HEK293 (cell line): Measurements from ENCODE around the gene SUOX.
A peak's percentile ranks its signal among the peaks of the same experiment; 100 is the strongest.

Experiments used
- BCL11A ChIP-seq: fragments of 450-650 bp; formaldehyde crosslinking; IDR thresholded peaks from 2 replicates; pipeline ENCODE4 v1.5.1; 2016; ENCODE audit warnings: low read depth, missing biosample characterization, missing genetic modification characterization
- HOXC10 ChIP-seq: sonication (generic); formaldehyde crosslinking; IDR thresholded peaks from 2 replicates; pipeline ENCODE4 v1.8.1; 2023; ENCODE audit warnings: mild to moderate bottlenecking, missing genetic modification reagents
- IKZF3 ChIP-seq: fragments of 450-650 bp; IDR thresholded peaks from 2 replicates; pipeline ENCODE4 v1.5.0; 2018; ENCODE audit warnings: missing biosample characterization, mild to moderate bottlenecking, missing genetic modification characterization, moderate library complexity
- KLF8 ChIP-seq: fragments of 450-650 bp; formaldehyde crosslinking; IDR thresholded peaks from 2 replicates; pipeline ENCODE4 v1.5.1; 2016; ENCODE audit warnings: missing biosample characterization, missing genetic modification characterization
- REPIN1 ChIP-seq: fragments of 450-650 bp; formaldehyde crosslinking; IDR thresholded peaks from 2 replicates; pipeline ENCODE4 v1.5.1; 2017; ENCODE audit warnings: missing biosample characterization, missing genetic modification characterization, low read depth
- SETDB1 ChIP-seq: IDR thresholded peaks from one replicate; pipeline ENCODE4 v1.6.1; 2017; ENCODE audit warnings: mild to moderate bottlenecking, low read length, moderate library complexity, mixed read lengths; ENCODE audit not compliant: insufficient read length
- SP7 ChIP-seq: fragments of 450-650 bp; formaldehyde crosslinking; IDR thresholded peaks from 2 replicates; pipeline ENCODE4 v1.5.1; 2016; ENCODE audit warnings: missing biosample characterization, missing genetic modification characterization
- ZBTB7A ChIP-seq: fragments of 450-650 bp; formaldehyde crosslinking; IDR thresholded peaks from 2 replicates; pipeline ENCODE4 v1.5.1; 2016; ENCODE audit warnings: low read depth, missing biosample characterization, missing genetic modification characterization
- ZEB2 ChIP-seq: fragments of 450-650 bp; formaldehyde crosslinking; IDR thresholded peaks from 2 replicates; pipeline ENCODE4 v1.5.1; 2016; ENCODE audit warnings: missing biosample characterization, missing genetic modification characterization
- ZFHX2 ChIP-seq: fragments of 450-650 bp; formaldehyde crosslinking; conservative IDR thresholded peaks from 2 replicates; pipeline ENCODE4 v1.5.1; 2016; ENCODE audit warnings: missing biosample characterization, missing genetic modification characterization
- ZNF155 ChIP-seq: fragments of 450-650 bp; formaldehyde crosslinking; IDR thresholded peaks from 2 replicates; pipeline ENCODE4 v1.5.1; 2016; ENCODE audit warnings: missing biosample characterization, missing genetic modification characterization
- ZNF16 ChIP-seq: fragments of 450-650 bp; formaldehyde crosslinking; IDR thresholded peaks from 2 replicates; pipeline ENCODE4 v1.5.1; 2016; ENCODE audit warnings: low read depth, missing biosample characterization, missing genetic modification characterization
- ZNF18 ChIP-seq: fragments of 450-650 bp; formaldehyde crosslinking; IDR thresholded peaks from 2 replicates; pipeline ENCODE4 v1.5.1; 2016; ENCODE audit warnings: missing biosample characterization, missing genetic modification characterization
- ZNF239 ChIP-seq: fragments of 450-650 bp; formaldehyde crosslinking; IDR thresholded peaks from 2 replicates; pipeline ENCODE4 v1.5.1; 2016; ENCODE audit warnings: missing biosample characterization, missing genetic modification characterization
- ZNF248 ChIP-seq: fragments of 450-650 bp; formaldehyde crosslinking; IDR thresholded peaks from 2 replicates; pipeline ENCODE4 v1.5.1; 2017; ENCODE audit warnings: missing biosample characterization, missing genetic modification characterization
- ZNF335 ChIP-seq: fragments of 450-650 bp; formaldehyde crosslinking; conservative IDR thresholded peaks from 2 replicates; pipeline ENCODE4 v1.5.1; 2016; ENCODE audit warnings: missing biosample characterization, missing genetic modification characterization
- ZNF362 ChIP-seq: fragments of 450-650 bp; formaldehyde crosslinking; IDR thresholded peaks from 2 replicates; pipeline ENCODE4 v1.5.1; 2016; ENCODE audit warnings: missing biosample characterization, missing genetic modification characterization
- ZNF391 ChIP-seq: fragments of 450-650 bp; formaldehyde crosslinking; IDR thresholded peaks from 2 replicates; pipeline ENCODE4 v1.5.1; 2016; ENCODE audit warnings: low read depth, missing biosample characterization, missing genetic modification characterization, borderline replicate concordance
- ZNF416 ChIP-seq: fragments of 450-650 bp; formaldehyde crosslinking; IDR thresholded peaks from 2 replicates; pipeline ENCODE4 v1.5.1; 2016; ENCODE audit warnings: missing biosample characterization, missing genetic modification characterization
- ZNF529 ChIP-seq: fragments of 450-650 bp; formaldehyde crosslinking; IDR thresholded peaks from 2 replicates; pipeline ENCODE4 v1.5.1; 2017; ENCODE audit warnings: missing genetic modification characterization, missing biosample characterization; ENCODE audit not compliant: insufficient replicate concordance
- ZNF530 ChIP-seq: fragments of 450-650 bp; formaldehyde crosslinking; IDR thresholded peaks from 2 replicates; pipeline ENCODE4 v1.5.1; 2016; ENCODE audit warnings: low read depth, missing biosample characterization, missing genetic modification characterization
- ZNF558 ChIP-seq: fragments of 450-650 bp; formaldehyde crosslinking; IDR thresholded peaks from 2 replicates; pipeline ENCODE4 v1.5.1; 2016; ENCODE audit warnings: missing biosample characterization, missing genetic modification characterization
- ZNF561 ChIP-seq: fragments of 450-650 bp; IDR thresholded peaks from 2 replicates; pipeline ENCODE4 v1.5.1; 2018; ENCODE audit warnings: missing biosample characterization, missing genetic modification characterization, borderline replicate concordance
- ZNF600 ChIP-seq: fragments of 450-650 bp; formaldehyde crosslinking; IDR thresholded peaks from 2 replicates; pipeline ENCODE4 v1.5.1; 2016; ENCODE audit warnings: missing biosample characterization, missing genetic modification characterization
- ZNF610 ChIP-seq: fragments of 450-650 bp; formaldehyde crosslinking; IDR thresholded peaks from 2 replicates; pipeline ENCODE4 v1.5.1; 2016; ENCODE audit warnings: missing biosample characterization, missing genetic modification characterization, borderline replicate concordance
- ZNF621 ChIP-seq: fragments of 450-650 bp; formaldehyde crosslinking; IDR thresholded peaks from 2 replicates; pipeline ENCODE4 v1.5.1; 2017; ENCODE audit warnings: missing biosample characterization, missing genetic modification characterization
- ZNF623 ChIP-seq: fragments of 450-650 bp; formaldehyde crosslinking; IDR thresholded peaks from 2 replicates; pipeline ENCODE4 v1.5.1; 2016; ENCODE audit warnings: missing biosample characterization, missing genetic modification characterization
- ZNF639 ChIP-seq: fragments of 450-650 bp; formaldehyde crosslinking; IDR thresholded peaks from 2 replicates; pipeline ENCODE4 v1.5.1; 2016; ENCODE audit warnings: missing biosample characterization, missing genetic modification characterization
- ZNF785 ChIP-seq: fragments of 450-650 bp; formaldehyde crosslinking; IDR thresholded peaks from 2 replicates; pipeline ENCODE4 v1.5.1; 2016; ENCODE audit warnings: missing biosample characterization, missing genetic modification characterization
- ZSCAN30 ChIP-seq: fragments of 450-650 bp; IDR thresholded peaks from 2 replicates; pipeline ENCODE4 v1.5.1; 2018; ENCODE audit warnings: missing biosample characterization, mild to moderate bottlenecking, missing genetic modification characterization, moderate library complexity
- ZSCAN4 ChIP-seq: fragments of 450-650 bp; formaldehyde crosslinking; IDR thresholded peaks from 2 replicates; pipeline ENCODE4 v1.5.1; 2017; ENCODE audit warnings: missing biosample characterization, missing genetic modification characterization
- TF ChIP-seq, protein P1 (sequence below): fragments of 450-650 bp; formaldehyde crosslinking; IDR thresholded peaks from 2 replicates; pipeline ENCODE4 v1.5.1; 2016; ENCODE audit warnings: missing biosample characterization, missing genetic modification characterization
- TF ChIP-seq, protein P2 (sequence below): fragments of 450-650 bp; formaldehyde crosslinking; IDR thresholded peaks from 2 replicates; pipeline ENCODE4 v1.5.1; 2017; ENCODE audit warnings: missing biosample characterization, missing genetic modification characterization

Gene SUOX

DNA sequence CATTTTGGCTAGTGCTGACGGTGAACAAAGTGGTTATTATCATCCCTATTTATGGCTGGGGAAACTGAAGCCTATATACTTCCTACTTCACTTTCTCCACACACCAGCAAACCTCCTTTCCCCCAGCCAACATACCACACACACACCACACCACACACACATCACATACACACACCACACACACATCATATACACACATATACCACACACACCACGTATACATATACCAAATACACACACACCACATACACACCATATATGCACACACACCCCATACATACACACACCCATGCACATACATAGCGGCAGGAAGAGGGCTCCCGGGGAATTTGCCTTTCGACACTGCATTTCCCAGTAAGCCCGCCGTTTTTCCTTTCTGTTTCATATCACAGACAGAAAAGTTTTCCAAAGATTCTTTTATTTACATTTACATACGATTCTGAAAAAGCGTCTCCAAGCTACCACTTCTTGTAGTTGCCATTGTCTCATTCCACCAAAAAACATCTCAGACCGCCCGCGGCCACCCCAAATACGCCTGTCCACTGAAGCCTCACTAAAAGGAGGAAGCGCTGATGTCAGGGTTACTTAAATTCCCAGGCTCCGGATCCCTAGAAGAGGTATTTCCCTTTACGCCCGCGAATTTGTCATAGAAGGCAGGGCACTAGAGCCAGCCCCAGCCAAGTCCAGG is 24.0 kb upstream of the SUOX start (continued):
- TF ChIP-seq ZEB2 (tag by site-specific recombination) (no peak), SP7 (no peak), ZNF155 (tag by site-specific recombination) (no peak), ZNF610 (no peak), HOXC10 (CRISPR knock-in tag) (no peak), ZNF362 (tag by site-specific recombination) (no peak), ZNF16 (no peak), ZSCAN4 (tag by site-specific recombination) (peak; percentile 93), BCL11A (tag by site-specific recombination) (no peak; the same call in 1 of the 2 replicates), KLF8 (tag by site-specific recombination) (peak; percentile 23; the same call in 1 of the 2 replicates), ZNF529 (no peak), ZNF239 (no peak), ZSCAN30 (peak; percentile 53; the same call in 1 of the 2 replicates), ZNF621 (no peak), ZNF785 (tag by site-specific recombination) (no peak), ZFHX2 (tag by site-specific recombination) (no peak), ZNF558 (tag by site-specific recombination) (no peak), ZNF639 (tag by site-specific recombination) (peak; percentile 88), ZBTB7A (tag by site-specific recombination) (peak; percentile 49; the same call in 1 of the 2 replicates), ZNF561 (tag by site-specific recombination) (0 out of 2 replicates have a peak, but pooled peaks have one; percentile 32), SETDB1 (no peak), ZNF335 (peak; percentile 95), ZNF623 (no peak), IKZF3 (tag by site-specific recombination) (peak; percentile 72), ZNF416 (tag by site-specific recombination) (no peak), ZNF18 (peak; percentile 92), ZNF248 (tag by site-specific recombination) (no peak), ZNF391 (peak; percentile 77; the same call in 1 of the 2 replicates), ZNF600 (peak; percentile 77; the same call in 1 of the 2 replicates), ZNF530 (tag by site-specific recombination) (no peak), REPIN1 (tag by site-specific recombination) (0 out of 2 replicates have a peak, but pooled peaks have one; percentile 7)
- TF ChIP-seq, protein P1, sequence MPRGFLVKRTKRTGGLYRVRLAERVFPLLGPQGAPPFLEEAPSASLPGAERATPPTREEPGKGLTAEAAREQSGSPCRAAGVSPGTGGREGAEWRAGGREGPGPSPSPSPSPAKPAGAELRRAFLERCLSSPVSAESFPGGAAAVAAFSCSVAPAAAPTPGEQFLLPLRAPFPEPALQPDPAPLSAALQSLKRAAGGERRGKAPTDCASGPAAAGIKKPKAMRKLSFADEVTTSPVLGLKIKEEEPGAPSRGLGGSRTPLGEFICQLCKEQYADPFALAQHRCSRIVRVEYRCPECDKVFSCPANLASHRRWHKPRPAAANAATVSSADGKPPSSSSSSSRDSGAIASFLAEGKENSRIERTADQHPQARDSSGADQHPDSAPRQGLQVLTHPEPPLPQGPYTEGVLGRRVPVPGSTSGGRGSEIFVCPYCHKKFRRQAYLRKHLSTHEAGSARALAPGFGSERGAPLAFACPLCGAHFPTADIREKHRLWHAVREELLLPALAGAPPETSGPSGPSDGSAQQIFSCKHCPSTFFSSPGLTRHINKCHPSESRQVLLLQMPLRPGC (tag by site-specific recombination), result no peak
- TF ChIP-seq, protein P2, sequence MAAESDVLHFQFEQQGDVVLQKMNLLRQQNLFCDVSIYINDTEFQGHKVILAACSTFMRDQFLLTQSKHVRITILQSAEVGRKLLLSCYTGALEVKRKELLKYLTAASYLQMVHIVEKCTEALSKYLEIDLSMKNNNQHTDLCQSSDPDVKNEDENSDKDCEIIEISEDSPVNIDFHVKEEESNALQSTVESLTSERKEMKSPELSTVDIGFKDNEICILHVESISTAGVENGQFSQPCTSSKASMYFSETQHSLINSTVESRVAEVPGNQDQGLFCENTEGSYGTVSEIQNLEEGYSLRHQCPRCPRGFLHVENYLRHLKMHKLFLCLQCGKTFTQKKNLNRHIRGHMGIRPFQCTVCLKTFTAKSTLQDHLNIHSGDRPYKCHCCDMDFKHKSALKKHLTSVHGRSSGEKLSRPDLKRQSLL (tag by site-specific recombination), result peak; percentile 91
